ENCODE data around the gene DDIT4.
"Not testable (repeated sequence)": the region's sequence is repeated elsewhere in the genome, so short reads cannot be mapped to it uniquely, and the experiment has no call there.

The DDIT4 gene

DNA sequence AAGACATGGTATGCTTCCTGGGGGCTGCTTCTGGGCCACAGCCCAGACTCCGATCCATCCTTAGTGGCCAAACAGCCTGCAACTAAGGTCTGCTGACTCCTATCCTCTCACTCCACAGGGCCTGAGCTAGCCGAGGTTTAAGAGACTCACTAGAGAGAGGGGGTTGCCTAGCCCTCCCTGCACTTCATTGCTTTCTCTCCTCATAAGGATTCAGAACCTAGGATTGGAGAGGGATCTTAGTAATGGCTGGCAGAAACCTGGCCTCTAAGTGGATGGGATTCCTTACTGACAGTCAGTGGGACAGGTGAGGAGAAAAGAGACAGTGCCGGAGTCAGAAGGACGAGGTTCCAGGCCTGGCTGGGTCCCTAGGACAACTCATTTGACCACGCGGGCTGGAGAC lies 8.2 kb upstream of the DDIT4 start:
- TF ChIP-seq ZFX (IDR thresholded peaks at IDR 0.05): no peak
- TF ChIP-seq, protein P1, sequence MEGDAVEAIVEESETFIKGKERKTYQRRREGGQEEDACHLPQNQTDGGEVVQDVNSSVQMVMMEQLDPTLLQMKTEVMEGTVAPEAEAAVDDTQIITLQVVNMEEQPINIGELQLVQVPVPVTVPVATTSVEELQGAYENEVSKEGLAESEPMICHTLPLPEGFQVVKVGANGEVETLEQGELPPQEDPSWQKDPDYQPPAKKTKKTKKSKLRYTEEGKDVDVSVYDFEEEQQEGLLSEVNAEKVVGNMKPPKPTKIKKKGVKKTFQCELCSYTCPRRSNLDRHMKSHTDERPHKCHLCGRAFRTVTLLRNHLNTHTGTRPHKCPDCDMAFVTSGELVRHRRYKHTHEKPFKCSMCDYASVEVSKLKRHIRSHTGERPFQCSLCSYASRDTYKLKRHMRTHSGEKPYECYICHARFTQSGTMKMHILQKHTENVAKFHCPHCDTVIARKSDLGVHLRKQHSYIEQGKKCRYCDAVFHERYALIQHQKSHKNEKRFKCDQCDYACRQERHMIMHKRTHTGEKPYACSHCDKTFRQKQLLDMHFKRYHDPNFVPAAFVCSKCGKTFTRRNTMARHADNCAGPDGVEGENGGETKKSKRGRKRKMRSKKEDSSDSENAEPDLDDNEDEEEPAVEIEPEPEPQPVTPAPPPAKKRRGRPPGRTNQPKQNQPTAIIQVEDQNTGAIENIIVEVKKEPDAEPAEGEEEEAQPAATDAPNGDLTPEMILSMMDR (conservative IDR thresholded peaks at IDR 0.05): no peak
- no peak overlapping the region for H3K27ac ChIP-seq

DNA sequence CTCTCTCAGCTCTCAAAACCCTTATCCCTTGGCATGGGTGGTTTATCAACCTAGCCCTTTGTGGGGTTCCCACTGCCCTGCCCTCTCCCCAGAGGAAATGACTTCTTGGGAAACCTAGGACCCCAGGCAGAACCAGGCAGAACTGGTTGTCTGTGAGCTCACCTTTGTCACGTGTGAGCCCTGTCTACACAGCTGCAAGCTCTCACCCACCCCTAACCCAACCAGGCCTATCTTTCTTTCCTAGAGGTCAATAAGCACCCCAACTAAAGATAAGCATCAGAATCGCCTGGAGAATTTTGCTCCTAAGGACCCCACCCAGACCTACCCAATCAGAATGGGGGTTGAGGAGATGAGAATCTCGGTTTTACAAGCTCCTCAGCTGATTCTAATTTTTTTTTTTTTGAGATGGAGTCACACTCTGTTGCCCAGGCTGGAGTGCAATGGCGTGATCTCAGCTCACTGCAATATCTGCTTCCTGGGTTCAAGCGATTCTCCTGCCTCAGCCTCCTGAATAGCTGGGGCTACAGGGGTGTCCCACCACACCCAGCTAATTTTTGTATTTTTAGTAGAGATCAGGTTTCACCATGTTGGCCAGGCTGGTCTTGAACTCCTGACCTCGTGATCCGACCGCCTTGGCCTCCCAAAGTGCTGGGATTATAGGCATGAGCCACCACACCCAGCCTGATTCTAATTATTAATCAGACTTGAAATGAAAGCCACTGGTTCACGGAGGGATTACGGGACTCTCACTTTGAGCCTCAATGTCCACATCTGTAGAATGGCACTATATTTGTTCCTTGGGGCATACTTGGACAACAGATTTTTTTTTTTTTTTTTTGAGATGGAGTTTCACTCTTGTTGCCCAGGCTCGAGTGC lies 7.5 kb upstream of the DDIT4 start:
- no peak overlapping the region for H3K27ac ChIP-seq

DNA sequence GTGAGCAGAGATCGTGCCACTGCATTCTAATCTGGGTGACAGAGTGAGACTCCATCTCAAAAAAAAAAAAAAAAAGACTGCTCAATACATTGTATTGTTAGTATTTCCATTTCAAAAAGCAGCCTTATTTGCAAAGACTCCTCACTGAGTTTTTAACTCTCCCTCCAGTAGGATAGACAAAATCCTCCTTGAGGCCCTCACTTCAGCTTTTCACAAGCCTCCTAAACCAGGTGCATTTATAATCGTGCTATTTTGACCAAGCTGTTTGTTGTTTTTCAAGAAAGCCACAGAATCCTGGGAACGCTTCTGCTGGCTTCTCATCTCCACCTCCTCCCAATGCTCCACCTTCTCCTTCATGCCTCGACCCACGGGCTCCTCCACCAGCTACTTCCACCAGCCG lies 6.3 kb upstream of the DDIT4 start:
- H3K27ac ChIP-seq: no peak overlapping the region
- no peak for TF ChIP-seq ZFX (IDR thresholded peaks at IDR 0.05)
- TF ChIP-seq, protein P1 (conservative IDR thresholded peaks at IDR 0.05): no peak

More for the DNA sequence above, 7.5 kb upstream of the DDIT4 start:
- TF ChIP-seq ZFX (IDR thresholded peaks at IDR 0.05): no peak
- TF ChIP-seq, protein P1 (conservative IDR thresholded peaks at IDR 0.05): no peak

DNA sequence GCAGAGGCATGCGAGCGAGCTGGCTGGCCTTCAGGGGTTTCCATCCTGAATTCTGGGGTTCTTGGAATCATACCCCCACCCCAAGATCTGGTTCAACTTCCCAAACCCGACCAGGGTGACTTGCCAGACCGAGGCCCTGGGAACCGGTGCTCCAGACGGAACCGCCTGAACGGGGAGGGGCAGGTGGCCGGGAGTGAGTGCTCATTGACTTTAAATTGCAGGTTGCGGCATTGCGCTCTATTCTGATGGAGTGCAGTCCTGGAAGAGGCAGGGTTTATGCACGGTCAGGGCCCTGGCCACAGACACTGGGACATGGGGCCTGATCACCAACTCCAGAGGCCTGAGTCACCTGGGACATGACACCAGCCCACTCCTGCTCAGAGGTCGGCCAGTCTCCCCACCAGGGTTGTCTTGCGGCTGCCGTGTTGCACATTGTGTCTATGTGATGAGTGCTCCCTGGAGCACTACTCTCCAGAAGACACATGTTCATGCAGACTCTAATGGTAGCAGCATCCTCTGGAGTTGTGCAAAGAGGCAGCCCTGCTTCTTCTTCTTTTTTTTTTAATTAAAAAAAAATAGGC lies 5.8 kb upstream of the DDIT4 start:
- TF ChIP-seq, protein P1 (conservative IDR thresholded peaks at IDR 0.05): no peak
- no peak for TF ChIP-seq ZFX (IDR thresholded peaks at IDR 0.05)
- no peak overlapping the region for H3K27ac ChIP-seq

DNA sequence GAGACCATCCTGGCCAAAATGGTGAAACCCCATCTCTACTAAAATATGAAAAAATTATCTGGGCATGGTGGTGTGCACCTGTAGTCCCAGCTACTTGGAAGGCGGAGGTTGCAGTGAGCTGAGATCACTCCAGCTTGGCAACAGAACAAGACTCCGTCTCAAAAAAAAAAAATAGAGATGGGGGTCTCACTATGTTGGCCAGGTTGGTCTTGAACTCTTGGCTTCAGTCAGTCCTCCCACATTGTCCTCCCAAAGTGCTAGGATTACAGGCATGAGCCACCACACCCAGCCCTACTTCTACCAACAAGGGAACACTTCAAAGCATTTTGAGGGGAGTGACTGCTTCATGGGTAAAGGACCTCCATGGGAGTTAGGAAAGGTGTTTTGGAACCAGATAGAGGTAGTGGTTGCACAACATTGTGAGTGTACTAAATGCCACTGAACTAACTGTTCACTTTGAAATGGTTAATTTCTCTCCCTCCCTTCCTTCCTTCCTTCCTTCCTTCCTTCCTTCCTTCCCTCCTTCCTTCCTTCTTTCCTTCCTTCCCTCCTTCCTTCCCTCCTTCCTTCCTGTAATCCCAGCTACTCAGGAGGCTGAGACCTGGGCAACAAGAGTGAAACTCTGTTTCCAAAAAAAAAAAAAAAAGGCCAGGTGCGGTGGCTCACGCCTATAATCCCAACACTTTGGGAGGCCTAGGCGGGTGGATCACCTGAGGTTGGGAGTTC lies 5.1 kb upstream of the DDIT4 start:
- not testable (repeated sequence) for H3K27ac ChIP-seq

DNA sequence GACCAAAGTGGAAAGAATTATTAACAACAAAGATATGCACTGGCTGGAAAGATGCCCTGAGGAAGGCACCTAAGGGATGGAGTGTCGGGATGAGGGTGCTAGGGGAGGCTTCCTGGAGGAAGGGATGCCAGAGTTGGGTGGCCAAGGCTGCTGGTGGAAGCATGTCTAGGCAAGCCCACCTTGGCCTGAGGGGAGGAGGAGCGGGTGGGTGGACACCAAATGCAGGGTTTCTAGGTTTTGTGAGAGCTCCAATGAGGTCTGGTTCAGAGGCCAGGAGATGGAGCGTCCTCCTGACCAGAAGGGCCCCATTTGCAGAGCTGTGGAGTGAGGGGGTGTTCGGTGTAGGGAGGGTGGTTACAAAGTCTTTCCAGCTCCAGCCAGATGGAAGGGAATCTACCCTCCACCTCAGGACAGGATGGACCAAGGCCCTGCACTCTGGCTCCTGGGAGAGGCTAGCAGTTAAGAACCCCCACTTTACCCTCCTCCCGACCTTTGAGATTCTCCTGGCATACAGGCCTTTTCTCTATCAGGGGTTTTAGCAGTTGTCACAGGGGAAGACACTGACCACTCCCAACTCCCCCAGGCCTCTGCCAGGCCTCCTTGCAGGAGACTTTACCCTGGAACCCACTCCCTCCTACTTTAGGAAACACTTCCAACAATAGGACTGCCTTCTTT lies 3.0 kb upstream of the DDIT4 start:
- peak overlapping the region; percentile 7; the same call in 1 of the 2 replicates for H3K27ac ChIP-seq
- no peak for TF ChIP-seq ZFX (IDR thresholded peaks at IDR 0.05)
- TF ChIP-seq, protein P1 (conservative IDR thresholded peaks at IDR 0.05): no peak

DNA sequence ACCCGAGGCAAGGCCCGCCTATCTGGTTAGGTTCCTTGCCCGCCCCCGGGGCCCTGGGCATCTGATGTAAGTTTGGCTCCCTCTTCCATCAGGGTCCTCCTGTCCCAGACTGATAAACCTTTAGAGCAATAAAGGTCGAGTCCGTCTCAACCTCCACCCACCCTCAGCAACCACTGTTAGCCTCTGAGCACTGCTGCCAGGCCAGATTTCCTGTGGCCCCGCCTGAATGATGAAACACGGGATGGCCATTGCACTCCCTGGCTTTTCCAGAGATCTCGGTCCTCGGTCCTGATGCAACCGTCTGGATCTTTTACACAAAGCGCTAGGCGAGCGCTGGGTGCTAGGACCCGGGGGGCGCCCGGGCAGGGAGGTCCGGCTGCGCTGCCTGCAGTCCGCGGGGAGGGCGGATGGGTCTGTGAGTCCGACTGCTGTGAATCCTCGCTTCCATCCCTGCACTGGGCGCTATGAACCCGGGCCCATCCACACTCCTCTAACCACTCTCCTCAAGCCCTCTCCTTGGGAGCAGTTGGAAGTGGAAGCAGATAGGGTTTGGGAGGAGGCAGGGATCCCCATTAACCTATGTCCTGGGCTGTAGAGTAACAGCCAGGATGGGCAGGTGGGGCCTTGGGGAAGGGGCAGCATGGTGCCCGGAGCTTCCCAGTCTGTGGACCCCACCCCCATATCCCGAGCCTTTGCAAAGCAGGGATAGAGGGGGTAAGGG lies 875 bp upstream of the DDIT4 start:
- TF ChIP-seq, protein P1 (conservative IDR thresholded peaks at IDR 0.05): no peak
- no peak for TF ChIP-seq ZFX (IDR thresholded peaks at IDR 0.05)
- peak overlapping the region; percentile 98 for H3K27ac ChIP-seq
